Astrocyte of the spinal cord (primary cell): ENCODE data around the gene EEPD1.
A peak's percentile ranks its signal among the peaks of the same experiment; 100 is the strongest.

ENCODE experiments used
- DNase-seq: peaks from one replicate; pipeline ENCODE4 v3.0.0; 2011; ENCODE audit warnings: low read depth, low spot score
- H3K4me3 ChIP-seq: 2 replicates; pipeline ENCODE4 v1.5.1; 2011; ENCODE audit warnings: low read depth, mild to moderate bottlenecking, low read length, moderate library complexity
- CTCF ChIP-seq: IDR thresholded peaks from 2 replicates; pipeline ENCODE4 v1.5.1; 2012; ENCODE audit warnings: low read depth, mild to moderate bottlenecking, low read length, inconsistent platforms
- in situ Hi-C: cut with HindIII; loops from 2 replicates; pipeline ENCODE4 v1.10.0; 2017; ENCODE audit warnings: low sequenced_read_pairs

Gene EEPD1

GRCh38 chr7:36215457-36215765 is 62.4 kb downstream of the EEPD1 start:
- in situ Hi-C loops = no loop called here
- no peak for DNase-seq
- no peak for TF ChIP-seq CTCF
- no peak overlapping the region for H3K4me3 ChIP-seq

GRCh38 chr7:36216063-36216684 is 63.1 kb downstream of the EEPD1 start:
- in situ Hi-C loops = no loop called here
- H3K4me3 ChIP-seq = no peak overlapping the region
- peak; percentile 22 for DNase-seq
- TF ChIP-seq CTCF = no peak

GRCh38 chr7:36217211-36217960 is 64.3 kb downstream of the EEPD1 start:
- H3K4me3 ChIP-seq = no peak overlapping the region
- in situ Hi-C loops = no loop called here
- no peak for TF ChIP-seq CTCF
- no peak for DNase-seq

- no peak for DNase-seq
- H3K4me3 ChIP-seq = no peak overlapping the region
- in situ Hi-C loops = no loop called here
- TF ChIP-seq CTCF = no peak
These were observed 64.9 kb downstream of the EEPD1 start for GRCh38 chr7:36217961-36218284.

GRCh38 chr7:36219429-36219828 is 66.4 kb downstream of the EEPD1 start:
- in situ Hi-C loops = no loop called here
- no peak for DNase-seq
- no peak for TF ChIP-seq CTCF
- H3K4me3 ChIP-seq = no peak overlapping the region

- H3K4me3 ChIP-seq = no peak overlapping the region
- DNase-seq = no peak
- in situ Hi-C loops = no loop called here
- TF ChIP-seq CTCF = no peak
These were observed 70.8 kb downstream of the EEPD1 start for GRCh38 chr7:36223851-36224250.
